IMR-90 (cell line): ENCODE results near the gene MAFF. TPM values are rescaled to one million over a fixed set of nuclear protein-coding genes. Genes with fewer than 3 reads are reported as not detected.

Experiments
- ATAC-seq: fragments of 200-7000 bp; cut with Tn5 transposase; 2 replicates; pipeline ENCODE4 v1.9.1; 2020; ENCODE audit warnings: low read depth, mild to moderate bottlenecking, moderate library complexity
- BruUV-seq: library from RNA; stranded (reverse); fragments of 400-500 nt; replicated peaks from 2 replicates; lab custom pipeline; 2021; lab: Mats Ljungman, UMichigan
- CTCF ChIA-PET: fragments of 300-600 bp; formaldehyde crosslinking; extraction: SDS; loops from one replicate; lab custom pipeline; 2021; ENCODE audit warnings: antibody characterized with exemption; lab: Yijun Ruan, JAX
- POLR2A ChIA-PET: fragments of 300-600 bp; sonication (Branson Sonifier 250); formaldehyde crosslinking; loops from one replicate; lab custom pipeline; 2022; ENCODE audit warnings: antibody characterized with exemption; ENCODE audit not compliant: unreplicated experiment; lab: Charles Lee
- DNase-seq: peaks from one replicate; pipeline ENCODE4 v3.0.0; 2013
- H2AFZ ChIP-seq: replicated peaks from 2 replicates; pipeline ENCODE3; 2013; ENCODE audit warnings: low read length, mild to moderate bottlenecking; ENCODE audit not compliant: poor library complexity
- H2AK5ac ChIP-seq: 2 replicates; pipeline ENCODE4 v1.6.1; 2013; ENCODE audit warnings: low read depth, low read length, inconsistent platforms
- H2AK9ac ChIP-seq: replicated peaks from 2 replicates; pipeline ENCODE3; 2013; ENCODE audit warnings: mild to moderate bottlenecking, low read depth, low read length, moderate library complexity; ENCODE audit not compliant: poor library complexity
- H2BK120ac ChIP-seq: 2 replicates; pipeline ENCODE4 v1.6.1; 2013; ENCODE audit warnings: low read depth, low read length, inconsistent platforms
- H2BK15ac ChIP-seq: 3 replicates; pipeline ENCODE4 v1.6.1; 2013; ENCODE audit warnings: low read depth, low read length, inconsistent platforms
- H2BK20ac ChIP-seq: 2 replicates; pipeline ENCODE4 v1.6.1; 2013; ENCODE audit warnings: low read depth, mild to moderate bottlenecking, inconsistent platforms, low read length, moderate library complexity
- H2BK5ac ChIP-seq: 2 replicates; pipeline ENCODE4 v1.6.1; 2013; ENCODE audit warnings: mild to moderate bottlenecking, low read depth, low read length, inconsistent platforms; ENCODE audit not compliant: poor library complexity, severe bottlenecking
- H3K14ac ChIP-seq: replicated peaks from 2 replicates; pipeline ENCODE4 v1.6.1; 2013; ENCODE audit warnings: low read depth, low read length, inconsistent platforms
- H3K18ac ChIP-seq: 2 replicates; pipeline ENCODE4 v1.6.1; 2013; ENCODE audit warnings: low read depth, low read length, control low read depth
- H3K23ac ChIP-seq: 2 replicates; pipeline ENCODE4 v1.6.1; 2013; ENCODE audit warnings: low read depth, low read length, inconsistent platforms
- H3K27ac ChIP-seq: 2 replicates; pipeline ENCODE4 v1.5.1; 2013; ENCODE audit warnings: mild to moderate bottlenecking, control low read depth, low read length; ENCODE audit not compliant: insufficient read depth
- H3K27me3 ChIP-seq: 2 replicates; pipeline ENCODE4 v1.6.1; 2013; ENCODE audit warnings: low read length; ENCODE audit not compliant: control insufficient read depth, insufficient read depth
- H3K36me3 ChIP-seq: 2 replicates; pipeline ENCODE4 v1.6.1; 2013; ENCODE audit warnings: low read length, mixed read lengths; ENCODE audit not compliant: control insufficient read depth, insufficient read depth
- H3K4ac ChIP-seq: 2 replicates; pipeline ENCODE4 v1.6.1; 2013; ENCODE audit warnings: low read depth, low read length, inconsistent platforms
- H3K4me1 ChIP-seq: 2 replicates; pipeline ENCODE4 v1.6.1; 2013; ENCODE audit warnings: low read length, mixed read lengths; ENCODE audit not compliant: control insufficient read depth, insufficient read depth
- H3K4me2 ChIP-seq: 2 replicates; pipeline ENCODE4 v1.6.1; 2013; ENCODE audit warnings: low read depth, mild to moderate bottlenecking, control low read depth, low read length, moderate library complexity
- H3K4me3 ChIP-seq: 2 replicates; pipeline ENCODE4 v1.5.1; 2013; ENCODE audit warnings: low read depth, mild to moderate bottlenecking, control low read depth, low read length, moderate library complexity; ENCODE audit not compliant: insufficient read depth
- H3K56ac ChIP-seq: 2 replicates; pipeline ENCODE4 v1.6.1; 2013; ENCODE audit warnings: low read length, inconsistent platforms; ENCODE audit not compliant: insufficient read depth; ENCODE audit errors: extremely low read depth
- H3K79me1 ChIP-seq, 2 experiments: 2 replicates each; pipeline ENCODE4 v1.6.1; 2013; ENCODE audit warnings: low read length in 2 of 2, inconsistent platforms in 1 of 2, low read depth in 1 of 2
- H3K9ac ChIP-seq: 2 replicates; pipeline ENCODE4 v1.6.1; 2013; ENCODE audit warnings: low read depth, low read length, control low read depth
- H3K9me1 ChIP-seq: 2 replicates; pipeline ENCODE4 v1.6.1; 2013; ENCODE audit warnings: low read length, inconsistent platforms; ENCODE audit not compliant: insufficient read depth
- H3K9me3 ChIP-seq: 2 replicates; pipeline ENCODE4 v1.6.1; 2013; ENCODE audit warnings: low read length; ENCODE audit not compliant: control insufficient read depth, insufficient read depth
- H4K20me1 ChIP-seq: 2 replicates; pipeline ENCODE4 v1.6.1; 2013; ENCODE audit warnings: low read length, inconsistent platforms; ENCODE audit not compliant: insufficient read depth
- H4K5ac ChIP-seq: 2 replicates; pipeline ENCODE4 v1.6.1; 2013; ENCODE audit warnings: mild to moderate bottlenecking, low read depth, low read length, control low read depth
- H4K8ac ChIP-seq, 2 experiments: 2 replicates each; pipeline ENCODE4 v1.6.1; 2013; ENCODE audit warnings: low read depth in 2 of 2, low read length in 2 of 2, control low read depth in 1 of 2, inconsistent platforms in 1 of 2
- H4K91ac ChIP-seq: 2 replicates; pipeline ENCODE4 v1.6.1; 2013; ENCODE audit warnings: low read depth, low read length, inconsistent platforms; ENCODE audit not compliant: insufficient read depth
- CEBPB ChIP-seq: IDR thresholded peaks from 2 replicates; pipeline ENCODE4 v1.6.1; 2012; ENCODE audit warnings: low read depth, low read length, improper control_type of control experiment
- CTCF ChIP-seq: conservative IDR thresholded peaks from 2 replicates; pipeline ENCODE4 v1.5.1; 2012; ENCODE audit warnings: mild to moderate bottlenecking, low read depth, low read length, improper control_type of control experiment
- ELK1 ChIP-seq: fragments of 150-350 bp; IDR thresholded peaks from 2 replicates; pipeline ENCODE4 v1.6.1; 2016; ENCODE audit warnings: low read depth, mild to moderate bottlenecking, low read length, moderate library complexity, borderline replicate concordance
- FOS ChIP-seq: fragments of 150-350 bp; IDR thresholded peaks from 2 replicates; pipeline ENCODE4 v1.6.1; 2016; ENCODE audit warnings: low read depth, low read length
- MAFK ChIP-seq: IDR thresholded peaks from 2 replicates; pipeline ENCODE4 v1.6.1; 2012; ENCODE audit warnings: low read depth, low read length, improper control_type of control experiment
- NFE2L2 ChIP-seq: fragments of 150-350 bp; IDR thresholded peaks from 2 replicates; pipeline ENCODE4 v1.6.1; 2016; ENCODE audit warnings: low read depth, mild to moderate bottlenecking, low read length
- RAD21 ChIP-seq: IDR thresholded peaks from 2 replicates; pipeline ENCODE4 v1.6.1; 2012; ENCODE audit warnings: low read length, improper control_type of control experiment
- RCOR1 ChIP-seq: IDR thresholded peaks from 2 replicates; pipeline ENCODE4 v1.6.1; 2012; ENCODE audit warnings: mild to moderate bottlenecking, low read length, improper control_type of control experiment; ENCODE audit not compliant: insufficient replicate concordance
- RFX5 ChIP-seq: IDR thresholded peaks from 2 replicates; pipeline ENCODE4 v1.8.0; 2012; ENCODE audit warnings: low read depth, mild to moderate bottlenecking, low read length, moderate library complexity
- SMC3 ChIP-seq: fragments of 150-350 bp; IDR thresholded peaks from 2 replicates; pipeline ENCODE4 v1.6.1; 2016; ENCODE audit warnings: low read depth, mild to moderate bottlenecking, antibody characterized with exemption, low read length, moderate library complexity
- USF2 ChIP-seq: fragments of 150-350 bp; IDR thresholded peaks from 2 replicates; pipeline ENCODE4 v1.6.1; 2017; ENCODE audit warnings: mild to moderate bottlenecking, antibody characterized with exemption, low read length, low read depth
- WGBS, 2 experiments: methylation state at CpG; one replicate each; pipeline versions ENCODE4 v1.1.5 to v1.1.7; 2013; ENCODE audit warnings: missing lambda C conversion rate in 2 of 2; ENCODE audit not compliant: insufficient read length in 1 of 2; ENCODE audit errors: extremely low coverage in 2 of 2; 5-methylcytosine and 5-hydroxymethylcytosine counted together
- dilution Hi-C: fragments of 300-500 bp; cut with HindIII; formaldehyde crosslinking; loops from one replicate; pipeline ENCODE4 v1.14.3; 2018; ENCODE audit warnings: low sequenced_read_pairs; ENCODE audit not compliant: unreplicated experiment
- in situ Hi-C: fragments of 300-500 bp; cut with MboI; formaldehyde crosslinking; loops from 3 replicates; pipeline ENCODE4 v1.14.3; 2019; ENCODE audit warnings: low sequenced_read_pairs, inconsistent platforms, mixed read lengths
- intact Hi-C: fragments of 100-400 bp; cut with micrococcal nuclease; formaldehyde crosslinking; loops from 2 replicates; pipeline ENCODE4 v1.10.0; 2022
- polyA plus RNA-seq, 3 experiments: library from polyadenylated mRNA; depleted of rRNA; stranded (reverse); fragments of >200 nt; gene quantifications; 2 replicates each; pipeline ENCODE4 v1.2.3, GENCODE V29; 2012; ENCODE audit warnings: low replicate concordance in 1 of 3
- total RNA-seq: library from RNA; depleted of rRNA; stranded (reverse); fragments of >200 nt; gene quantifications from 2 replicates; pipeline ENCODE4 v1.2.3, GENCODE V29; 2012

MAFF gene
- total and polyA plus RNA-seq, 2 of the 4 experiments (the other 2 are of a cell fraction), result 18.3 to 25.9 TPM

DNA sequence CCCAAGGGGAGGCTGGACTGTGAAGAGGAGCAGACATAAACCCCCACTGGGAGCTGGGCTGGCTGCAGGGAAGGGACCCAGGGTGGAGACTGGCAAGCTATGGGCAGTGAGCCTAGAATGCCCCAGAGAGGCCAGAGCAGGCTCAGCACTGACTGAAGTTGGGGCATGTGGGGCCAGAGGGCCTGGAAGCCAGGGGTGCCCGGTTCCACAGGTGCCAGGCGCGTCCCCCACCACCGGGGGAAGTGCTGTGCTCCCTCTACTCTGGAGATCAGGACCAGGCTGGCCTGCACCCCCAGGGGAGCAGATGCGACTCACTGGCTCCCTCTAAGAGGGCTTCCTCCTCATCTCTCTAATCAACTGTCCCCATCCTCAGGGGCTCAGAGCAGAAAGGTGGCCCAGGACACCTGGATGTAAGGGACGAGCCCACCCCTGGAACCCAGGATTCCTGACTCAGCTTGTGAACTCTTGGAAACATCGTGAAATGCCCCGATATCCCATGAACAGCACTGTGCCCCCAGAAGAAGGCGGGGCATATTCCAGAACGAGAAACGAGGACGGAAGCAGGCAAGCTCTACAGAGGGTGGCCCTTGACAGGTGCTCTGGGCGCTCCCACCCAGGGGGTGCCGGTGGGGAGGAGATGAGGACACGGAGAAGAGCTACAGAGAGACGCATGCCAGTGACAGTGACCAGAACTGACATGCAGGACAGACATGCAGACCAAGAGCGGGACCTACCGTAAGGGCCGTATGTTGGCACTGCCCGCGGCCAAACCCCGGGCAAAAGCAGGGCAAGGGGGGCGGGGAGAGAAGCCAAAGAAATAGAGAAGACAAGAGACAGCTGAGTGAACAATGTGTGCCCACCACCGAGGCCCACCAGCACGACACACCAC, 20.4 kb downstream of the MAFF start:
- Histone ChIP-seq H2BK15ac (no peak overlapping the region), H3K4me1 (peaks cover 17% of the 10 kb centered on the region), H2BK120ac (no peak overlapping the region), H4K20me1 (no peaks in the 10 kb centered on the region), H4K5ac (no peak overlapping the region), H2AK5ac (0 out of 2 replicates have a peak overlapping the region, but pooled peaks have one; percentile 2), H4K91ac (no peak overlapping the region), H2BK5ac (no peak overlapping the region), H3K36me3 (peaks cover 54% of the 10 kb centered on the region), H3K9ac (no peak overlapping the region), H3K14ac (no peak overlapping the region), H3K27me3 (no peaks in the 10 kb centered on the region), H3K27ac (no peak overlapping the region), H3K23ac (no peak overlapping the region), H3K18ac (no peak overlapping the region), H2AK9ac (no peak overlapping the region), H3K56ac (no peak overlapping the region), H2BK20ac (no peak overlapping the region), H3K9me3 (no peaks in the 10 kb centered on the region), H3K79me1 (peaks cover 9 to 35% of the 10 kb centered on the region in 2 experiments), H3K4me3 (no peak overlapping the region), H3K9me1 (peaks cover 13% of the 10 kb centered on the region), H4K8ac (no peak overlapping the region), H2AFZ (no peak overlapping the region), H3K4me2 (no peak overlapping the region), H3K4ac (no peak overlapping the region)
- DNase-seq, result no peak
- intact Hi-C loops, result no loop called here
- dilution Hi-C loops, result no loop called here
- BruUV-seq, result no TSS peak
- TF ChIP-seq USF2, result no peak
- no peak for TF ChIP-seq CTCF
- no peak for TF ChIP-seq RCOR1
- no peak for TF ChIP-seq CEBPB
- TF ChIP-seq ELK1, result no peak
- TF ChIP-seq SMC3, result no peak
- no peak for TF ChIP-seq RFX5
- no peak for TF ChIP-seq FOS
- no peak for TF ChIP-seq RAD21
- no peak for TF ChIP-seq NFE2L2
- no peak for TF ChIP-seq MAFK
- POLR2A ChIA-PET, result no interaction called here
- ATAC-seq, result no peak
- in situ Hi-C loops, result no loop called here
- WGBS, 2 experiments, result 94% methylated on average over 21 of the region's 25 CpGs; no CpG with 5 or more reads in 1 of the 2 experiments
- CTCF ChIA-PET, result no interaction called here
